Measurements from ENCODE around the gene TANC1.

DNA sequence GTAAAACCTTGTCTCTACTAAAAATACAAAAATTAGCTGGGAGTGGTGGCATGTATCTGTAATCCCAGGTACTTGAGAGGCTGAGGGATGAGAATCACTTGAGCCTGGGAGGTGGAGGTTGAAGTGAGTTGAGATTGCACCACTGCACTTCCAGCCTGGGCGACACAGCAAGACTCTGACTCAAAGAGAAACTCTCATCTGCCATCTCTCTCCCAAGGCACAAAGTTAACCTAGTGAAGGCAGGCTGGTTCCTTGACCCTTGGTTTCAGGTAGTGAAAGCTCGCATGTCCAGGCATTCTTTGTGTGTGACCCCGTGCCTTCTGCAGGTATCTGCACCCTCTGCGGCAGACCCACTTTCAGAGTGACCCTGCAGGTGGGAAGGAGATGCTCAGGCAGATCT lies 218.0 kb downstream of the TANC1 start:
- TF ChIP-seq, protein P1, sequence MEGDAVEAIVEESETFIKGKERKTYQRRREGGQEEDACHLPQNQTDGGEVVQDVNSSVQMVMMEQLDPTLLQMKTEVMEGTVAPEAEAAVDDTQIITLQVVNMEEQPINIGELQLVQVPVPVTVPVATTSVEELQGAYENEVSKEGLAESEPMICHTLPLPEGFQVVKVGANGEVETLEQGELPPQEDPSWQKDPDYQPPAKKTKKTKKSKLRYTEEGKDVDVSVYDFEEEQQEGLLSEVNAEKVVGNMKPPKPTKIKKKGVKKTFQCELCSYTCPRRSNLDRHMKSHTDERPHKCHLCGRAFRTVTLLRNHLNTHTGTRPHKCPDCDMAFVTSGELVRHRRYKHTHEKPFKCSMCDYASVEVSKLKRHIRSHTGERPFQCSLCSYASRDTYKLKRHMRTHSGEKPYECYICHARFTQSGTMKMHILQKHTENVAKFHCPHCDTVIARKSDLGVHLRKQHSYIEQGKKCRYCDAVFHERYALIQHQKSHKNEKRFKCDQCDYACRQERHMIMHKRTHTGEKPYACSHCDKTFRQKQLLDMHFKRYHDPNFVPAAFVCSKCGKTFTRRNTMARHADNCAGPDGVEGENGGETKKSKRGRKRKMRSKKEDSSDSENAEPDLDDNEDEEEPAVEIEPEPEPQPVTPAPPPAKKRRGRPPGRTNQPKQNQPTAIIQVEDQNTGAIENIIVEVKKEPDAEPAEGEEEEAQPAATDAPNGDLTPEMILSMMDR (conservative IDR thresholded peaks at IDR 0.05 in 1 of 2, IDR thresholded peaks at IDR 0.05 in 1 of 2; ENCODE audit: extremely low read depth in 1 of 2, insufficient read depth in 1 of 2, low read depth in 1 of 2, low read length in 2 of 2), result no peak
- no peak for TF ChIP-seq EZH2 (IDR thresholded peaks at IDR 0.05; ENCODE audit: borderline replicate concordance, low read length)
